Measurements from ENCODE around the gene ABLIM1. TPM values are rescaled to one million over a fixed set of nuclear protein-coding genes. Genes with fewer than 3 reads are reported as not detected.

ABLIM1 gene
- total and polyA plus RNA-seq, 2 of the 4 experiments (the other 2 are of a cell fraction): 7.7 to 9.9 TPM

GRCh38 chr10:114384601-114385000 lies 273.5 kb downstream of the ABLIM1 start:
- 100% methylated on average over 1 of the region's 5 CpGs; no CpG with 5 or more reads in 1 of the 2 experiments for WGBS, 2 experiments (ENCODE audit: extremely low coverage in 2 of 2, insufficient read length in 1 of 2)
- Histone ChIP-seq H4K91ac (ENCODE audit: insufficient read depth, low read depth, low read length) (no peak overlapping the region), H2BK15ac (ENCODE audit: low read depth, low read length) (no peak overlapping the region), H3K23ac (ENCODE audit: low read depth, low read length) (no peak overlapping the region), H2BK5ac (ENCODE audit: low read depth, low read length, poor library complexity, severe bottlenecking) (no peak overlapping the region), H2BK20ac (ENCODE audit: low read depth, low read length) (no peak overlapping the region), H4K8ac (ENCODE audit: low read depth in 2 of 2, low read length in 2 of 2) (no peak overlapping the region), H3K9ac (ENCODE audit: low read depth, low read length) (no peak overlapping the region), H3K9me3 (ENCODE audit: control insufficient read depth, insufficient read depth, low read length) (no peaks in the 10 kb centered on the region), H2AK9ac (replicated peaks; ENCODE audit: low read depth, low read length, poor library complexity) (no peak overlapping the region), H2AK5ac (ENCODE audit: low read depth, low read length) (no peak overlapping the region), H3K36me3 (ENCODE audit: control insufficient read depth, insufficient read depth, low read length) (no peaks in the 10 kb centered on the region; the same call in 1 of the 2 replicates), H3K27me3 (ENCODE audit: control insufficient read depth, insufficient read depth, low read length) (peaks cover 27% of the 10 kb centered on the region), H2AFZ (replicated peaks; ENCODE audit: low read length, poor library complexity) (no peak overlapping the region), H3K4me3 (ENCODE audit: insufficient read depth, low read depth, low read length) (no peak overlapping the region), H2BK120ac (ENCODE audit: low read depth, low read length) (no peak overlapping the region), H3K4me1 (ENCODE audit: control insufficient read depth, insufficient read depth, low read length) (no peaks in the 10 kb centered on the region), H3K9me1 (ENCODE audit: insufficient read depth, low read length) (no peaks in the 10 kb centered on the region), H3K18ac (ENCODE audit: low read depth, low read length) (no peak overlapping the region), H4K5ac (ENCODE audit: low read depth, low read length) (no peak overlapping the region), H3K56ac (ENCODE audit: extremely low read depth, insufficient read depth, low read length) (no peak overlapping the region), H3K14ac (replicated peaks; ENCODE audit: low read depth, low read length) (no peak overlapping the region), H3K4ac (ENCODE audit: low read depth, low read length) (no peak overlapping the region), H3K27ac (ENCODE audit: insufficient read depth, low read length) (no peak overlapping the region), H3K4me2 (ENCODE audit: low read depth, low read length) (no peak overlapping the region), H4K20me1 (ENCODE audit: insufficient read depth, low read length) (no peaks in the 10 kb centered on the region), H3K79me1 (ENCODE audit: low read depth in 1 of 2, low read length in 2 of 2) (no peaks in the 10 kb centered on the region)
- ATAC-seq (ENCODE audit: low read depth): no peak
- no peak for DNase-seq
- TF ChIP-seq CTCF (conservative IDR thresholded peaks at IDR 0.05; ENCODE audit: low read depth, low read length) (no peak), BHLHE40 (IDR thresholded peaks at IDR 0.05; ENCODE audit: low read depth, low read length) (no peak), CHD1 (IDR thresholded peaks at IDR 0.05; ENCODE audit: low read depth, low read length) (no peak), NFE2L2 (IDR thresholded peaks at IDR 0.05; ENCODE audit: low read depth, low read length) (no peak), CEBPB (IDR thresholded peaks at IDR 0.05; ENCODE audit: low read depth, low read length) (no peak), MXI1 (IDR thresholded peaks at IDR 0.05; ENCODE audit: borderline replicate concordance, low read depth, low read length) (no peak), SMC3 (IDR thresholded peaks at IDR 0.05; ENCODE audit: low read depth, low read length) (no peak), USF2 (IDR thresholded peaks at IDR 0.05; ENCODE audit: low read depth, low read length) (no peak), FOS (IDR thresholded peaks at IDR 0.05; ENCODE audit: low read depth, low read length) (no peak), MAFK (IDR thresholded peaks at IDR 0.05; ENCODE audit: low read depth, low read length) (no peak), RFX5 (IDR thresholded peaks at IDR 0.05; ENCODE audit: low read depth, low read length) (no peak), ELK1 (IDR thresholded peaks at IDR 0.05; ENCODE audit: borderline replicate concordance, low read depth, low read length) (no peak), POLR2A (IDR thresholded peaks at IDR 0.05; ENCODE audit: low read depth, low read length) (no peak), MAZ (IDR thresholded peaks at IDR 0.05; ENCODE audit: borderline replicate concordance, low read depth, low read length) (no peak), RCOR1 (IDR thresholded peaks at IDR 0.05; ENCODE audit: insufficient replicate concordance, low read length) (no peak), RAD21 (IDR thresholded peaks at IDR 0.05; ENCODE audit: low read length) (no peak)
- dilution Hi-C loops (cut with HindIII; ENCODE audit: low sequenced_read_pairs, unreplicated experiment): no loop called here
- POLR2A ChIA-PET (ENCODE audit: unreplicated experiment): no interaction called here
- in situ Hi-C loops (cut with MboI; ENCODE audit: low sequenced_read_pairs): no loop called here
- intact Hi-C loops (cut with micrococcal nuclease): no loop called here
- BruUV-seq (replicated peaks): no TSS peak
- CTCF ChIA-PET: no interaction called here

Measured in IMR-90 (cell line).